GM12875 (cell line): Measurements from ENCODE around the gene C2orf15.

Experiments
- H3K4me3 ChIP-seq: one replicate; pipeline ENCODE4 v1.5.1; 2011; ENCODE audit warnings: low read depth, low read length, control low read depth
- CTCF ChIP-seq: IDR thresholded peaks from 2 replicates; pipeline ENCODE4 v1.5.1; 2011; ENCODE audit warnings: low read depth, mild to moderate bottlenecking, control low read depth, inconsistent platforms, low read length, moderate library complexity, borderline replicate concordance; ENCODE audit not compliant: insufficient read depth

The C2orf15 gene

GRCh38 chr2:99150706-99151105 is 9.2 kb downstream of the C2orf15 start:
- no peak overlapping the region for H3K4me3 ChIP-seq
- no peak for TF ChIP-seq CTCF

- no peak overlapping the region for H3K4me3 ChIP-seq
- no peak for TF ChIP-seq CTCF
Observed at GRCh38 chr2:99152199-99152895, 10.8 kb downstream of the C2orf15 start.

- peak overlapping the region; percentile 85 for H3K4me3 ChIP-seq
- no peak for TF ChIP-seq CTCF
Observed at GRCh38 chr2:99153921-99154604, 12.6 kb downstream of the C2orf15 start.

- no peak for TF ChIP-seq CTCF
- H3K4me3 ChIP-seq = peak within 1 kb of the TSS; percentile 85
Observed at GRCh38 chr2:99154643-99155536, 13.4 kb downstream of the C2orf15 start, which contains the start of the genes LIPT1 and TSGA10. TSS of gene LIPT1 (plus strand) at chr2:99154967. CDS start at chr2:99161958, 6,991 bp downstream. TSS of gene TSGA10 (minus strand) at chr2:99154942. CDS start at chr2:99109439, 45,503 bp downstream.

GRCh38 chr2:99156891-99157290 is 15.4 kb downstream of the C2orf15 start:
- no peak overlapping the region for H3K4me3 ChIP-seq
- no peak for TF ChIP-seq CTCF

- TF ChIP-seq CTCF = no peak
- H3K4me3 ChIP-seq = no peak overlapping the region
Observed at GRCh38 chr2:99158599-99158998, 17.1 kb downstream of the C2orf15 start.
